Spleen (tissue), 11 donors: ENCODE measurements around the gene TACR3. TPM values are rescaled to one million over a fixed set of nuclear protein-coding genes. Genes with fewer than 3 reads are reported as not detected.
"Not testable (repeated sequence)": the region's sequence is repeated elsewhere in the genome, so short reads cannot be mapped to it uniquely, and the experiment has no call there.

Experiments
- DNase-seq: peaks from one replicate; pipeline ENCODE4 v3.0.0-alpha.2; 2020
- H3K27ac ChIP-seq, 8 donors: fragments of 200-600 bp; sonication (generic) in 7 of 8; 1 replicate in 4 of 8; 2 replicates in 4 of 8; pipeline versions ENCODE4 v1.5.0 to v1.8.0; 2016 to 2021; ENCODE audit warnings: inconsistent platforms in 4 of 8, mild to moderate bottlenecking in 4 of 8, moderate library complexity in 1 of 8
- H3K27me3 ChIP-seq, 7 donors: fragments of 200-600 bp; sonication (generic) in 6 of 7; replicated peaks in 1 of 7; 1 replicate in 4 of 7; 2 replicates in 3 of 7; pipeline versions ENCODE4 v1.5.0 to v1.8.0; 2016 to 2021; ENCODE audit warnings: inconsistent platforms in 3 of 7, mild to moderate bottlenecking in 1 of 7
- H3K36me3 ChIP-seq, 6 donors: fragments of 200-600 bp; sonication (generic) in 5 of 6; 1 replicate in 4 of 6; 2 replicates in 2 of 6; pipeline versions ENCODE4 v1.5.0 to v1.8.0; 2016 to 2021; ENCODE audit warnings: inconsistent platforms in 2 of 6
- H3K4me1 ChIP-seq, 6 donors: fragments of 200-600 bp; sonication (generic) in 5 of 6; 1 replicate in 3 of 6; 2 replicates in 3 of 6; pipeline versions ENCODE4 v1.5.0 to v1.8.0; 2016 to 2021; ENCODE audit warnings: inconsistent platforms in 3 of 6
- H3K4me3 ChIP-seq, 8 donors: fragments of 200-600 bp; sonication (generic) in 7 of 8; 1 replicate in 4 of 8; 2 replicates in 4 of 8; pipeline versions ENCODE4 v1.5.0 to v1.8.0; 2016 to 2021; ENCODE audit warnings: inconsistent platforms in 4 of 8, mild to moderate bottlenecking in 4 of 8, moderate library complexity in 2 of 8
- H3K9me3 ChIP-seq, 8 donors: fragments of 200-600 bp; sonication (generic) in 7 of 8; 1 replicate in 4 of 8; 2 replicates in 4 of 8; pipeline versions ENCODE4 v1.5.0 to v1.8.0; 2016 to 2021; ENCODE audit warnings: inconsistent platforms in 4 of 8
- POLR2A ChIP-seq, 3 donors: fragments of 450-650 bp; IDR thresholded peaks; one replicate each; pipeline ENCODE4 v1.5.1; 2017; ENCODE audit warnings: antibody characterized with exemption in 3 of 3, mild to moderate bottlenecking in 1 of 3
- POLR2AphosphoS5 ChIP-seq, 3 donors: sonication (generic); formaldehyde crosslinking; IDR thresholded peaks; one replicate each; pipeline ENCODE4 v1.5.1; 2017; ENCODE audit warnings: antibody characterized with exemption in 3 of 3
- WGBS, 5 donors: extraction: QIAGEN DNeasy Blood & Tissue Kit in 3 of 5; methylation state at CpG; one replicate each; pipeline versions ENCODE4 v1.1.5 to v1.1.7; 2013 to 2018; 5-methylcytosine and 5-hydroxymethylcytosine counted together
- intact Hi-C: fragments of 100-400 bp; cut with DNase I; formaldehyde crosslinking; loops from one replicate; pipeline ENCODE4 v1.15.0; 2023; ENCODE audit warnings: low total_unique reads
- polyA plus RNA-seq, 3 donors: library from polyadenylated mRNA; stranded (reverse); fragments of 200-250 nt; gene quantifications; one replicate each; pipeline ENCODE4 v1.2.1, GENCODE V29; 2013
- total RNA-seq, 7 donors: library from RNA; depleted of rRNA in 3 of 7; stranded (reverse); fragments of >200 nt in 3 of 7; fragmentation: NEBNext Ultra II Directional in 4 of 7; extraction: Animal tissue kit (Norgen Biotek cat#: 25700) in 4 of 7; gene quantifications; one replicate each; pipeline versions ENCODE4 v1.1.0 to v1.2.1, GENCODE V29; 2016 to 2021
- TF ChIP-seq, protein P1 (sequence below), 11 experiments: fragments of 200-600 bp in 7 of 11; fragments of 450-650 bp in 4 of 11; sonication (generic) in 4 of 11; IDR thresholded peaks in 8 of 11; conservative IDR thresholded peaks in 3 of 11; 1 replicate in 7 of 11; 2 replicates in 4 of 11; pipeline versions ENCODE4 v1.4.0 to v1.8.0; 2016 to 2021; ENCODE audit warnings: antibody characterized with exemption in 11 of 11, inconsistent platforms in 4 of 11, mild to moderate bottlenecking in 1 of 11
- donor health status: healthy with polysubstance abuse.
- donor health status: DM: no; HTN: no; CAD: no; lungs with moderate emphysema.
- donor health status: DM: no; HTN: no; CAD: no.
- donor health status: Bipolar disorder and iron deficiency.
- donor health status: healthy.
- donor health status: DM: no; HTN: no; CAD: no.
- donor health status: DM: yes; HTN: yes; CAD: no.

Gene TACR3
- total and polyA plus RNA-seq, 10 donors = not detected

DNA sequence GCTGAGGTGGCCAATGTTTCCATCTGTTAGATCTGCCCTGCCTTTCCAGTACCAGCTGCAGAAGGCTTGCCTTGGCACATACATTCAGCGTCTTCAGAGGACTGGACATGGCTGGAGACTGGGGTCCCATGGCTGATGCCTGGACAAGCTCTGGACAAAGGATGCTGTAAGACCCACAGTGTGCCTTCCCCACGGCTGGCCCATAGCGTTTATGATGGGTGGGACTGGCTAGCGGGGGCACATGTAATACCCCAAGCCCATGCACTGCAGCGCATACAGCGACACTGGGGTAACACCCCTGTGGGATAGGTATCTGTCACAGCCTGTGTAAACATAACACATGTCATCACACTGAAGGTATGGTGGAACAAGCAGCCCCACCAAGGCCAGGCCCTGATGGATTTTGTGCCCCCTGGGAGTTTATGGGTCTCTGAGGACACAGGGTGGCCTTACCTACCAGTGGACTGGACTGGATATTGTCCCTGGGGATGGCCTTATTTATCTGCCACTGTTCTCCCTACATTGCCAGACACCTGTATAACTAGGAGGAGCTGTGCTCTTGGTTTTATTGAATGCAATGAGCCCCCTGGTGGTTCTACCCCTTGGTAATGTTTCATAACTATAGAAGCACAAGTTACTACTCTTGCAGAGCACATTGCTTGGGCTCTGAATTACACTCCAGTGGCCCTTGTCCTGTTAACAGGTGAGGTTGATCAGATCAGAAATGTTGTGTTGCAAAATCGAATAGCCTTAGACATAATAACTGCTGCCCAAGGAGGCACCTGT lies 34.3 kb upstream of the TACR3 start:
- 77 to 94% (median 86%) methylated on average over 7 of the region's 7 CpGs for WGBS, 5 donors
- no peaks in the 10 kb centered on the region for H3K4me1 ChIP-seq
- peaks cover 0 to 17% (median 0%) of the 10 kb centered on the region in 8 donors for H3K9me3 ChIP-seq
- H3K36me3 ChIP-seq = no peaks in the 10 kb centered on the region
- intact Hi-C loops = no loop called here
- TF ChIP-seq, protein P1, sequence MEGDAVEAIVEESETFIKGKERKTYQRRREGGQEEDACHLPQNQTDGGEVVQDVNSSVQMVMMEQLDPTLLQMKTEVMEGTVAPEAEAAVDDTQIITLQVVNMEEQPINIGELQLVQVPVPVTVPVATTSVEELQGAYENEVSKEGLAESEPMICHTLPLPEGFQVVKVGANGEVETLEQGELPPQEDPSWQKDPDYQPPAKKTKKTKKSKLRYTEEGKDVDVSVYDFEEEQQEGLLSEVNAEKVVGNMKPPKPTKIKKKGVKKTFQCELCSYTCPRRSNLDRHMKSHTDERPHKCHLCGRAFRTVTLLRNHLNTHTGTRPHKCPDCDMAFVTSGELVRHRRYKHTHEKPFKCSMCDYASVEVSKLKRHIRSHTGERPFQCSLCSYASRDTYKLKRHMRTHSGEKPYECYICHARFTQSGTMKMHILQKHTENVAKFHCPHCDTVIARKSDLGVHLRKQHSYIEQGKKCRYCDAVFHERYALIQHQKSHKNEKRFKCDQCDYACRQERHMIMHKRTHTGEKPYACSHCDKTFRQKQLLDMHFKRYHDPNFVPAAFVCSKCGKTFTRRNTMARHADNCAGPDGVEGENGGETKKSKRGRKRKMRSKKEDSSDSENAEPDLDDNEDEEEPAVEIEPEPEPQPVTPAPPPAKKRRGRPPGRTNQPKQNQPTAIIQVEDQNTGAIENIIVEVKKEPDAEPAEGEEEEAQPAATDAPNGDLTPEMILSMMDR (IDR thresholded peaks at IDR 0.05 in 8 of 11, conservative IDR thresholded peaks at IDR 0.05 in 3 of 11) = no peak
- DNase-seq = no peak
- H3K27me3 ChIP-seq = no peaks in the 10 kb centered on the region
- H3K27ac ChIP-seq = no peak overlapping the region
- no peak overlapping the region for H3K4me3 ChIP-seq

DNA sequence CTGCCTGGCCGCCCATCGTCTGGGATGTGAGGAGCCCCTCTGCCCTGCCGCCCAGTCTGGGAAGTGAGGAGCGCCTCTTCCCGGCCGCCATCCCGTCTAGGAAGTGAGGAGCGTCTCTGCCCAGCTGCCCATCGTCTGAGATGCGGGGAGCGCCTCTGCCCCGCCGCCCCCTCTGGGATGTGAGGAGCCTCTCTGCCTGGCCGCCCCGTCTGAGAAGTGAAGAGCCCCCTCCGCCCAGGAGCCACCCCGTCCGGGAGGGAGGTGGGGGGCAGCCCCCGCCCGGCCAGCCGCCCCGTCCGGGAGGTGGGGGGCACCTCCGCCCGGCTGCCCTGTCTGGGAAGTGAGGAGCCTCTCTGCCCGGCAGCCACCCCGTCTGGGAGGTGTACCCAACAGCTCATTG lies 3.4 kb upstream of the TACR3 start:
- H3K36me3 ChIP-seq, H3K4me1 ChIP-seq, H3K4me3 ChIP-seq, H3K27ac ChIP-seq, intact Hi-C loops: not testable (repeated sequence)
- peaks cover 0 to 14% (median 0%) of the 10 kb centered on the region in 7 donors for H3K27me3 ChIP-seq
- WGBS, 5 donors = 93 to 96% (median 93%) methylated on average over 22 to 27 of the region's 27 CpGs
- H3K9me3 ChIP-seq = peaks cover 0 to 11% (median 0%) of the 10 kb centered on the region in 8 donors
- DNase-seq = peak; percentile 54

DNA sequence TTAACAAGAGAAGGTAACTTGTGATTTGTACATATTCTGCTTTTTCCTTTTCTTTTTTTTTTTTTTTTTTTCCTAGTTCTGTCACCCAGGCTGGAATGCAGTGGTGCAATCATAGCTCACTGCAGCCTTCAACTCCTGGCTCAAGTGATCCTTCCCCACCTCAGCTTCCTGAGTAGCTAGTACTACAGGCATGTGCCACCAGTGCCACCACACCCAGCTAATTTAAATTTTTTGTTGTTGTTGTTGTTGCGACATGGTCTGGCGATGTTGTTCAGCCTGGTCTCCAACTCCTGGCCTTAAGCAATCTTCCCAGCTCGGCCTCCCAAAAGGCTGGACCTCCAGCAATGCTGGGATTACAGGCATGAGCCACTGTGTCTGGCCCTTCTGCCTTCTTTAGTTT lies 1.5 kb upstream of the TACR3 start:
- 80 to 91% (median 85%) methylated on average over 3 of the region's 3 CpGs for WGBS, 5 donors
- peaks cover 0 to 11% (median 0%) of the 10 kb centered on the region in 8 donors for H3K9me3 ChIP-seq
- H3K36me3 ChIP-seq = no peaks in the 10 kb centered on the region
- no peak overlapping the region for H3K27ac ChIP-seq
- TF ChIP-seq POLR2AphosphoS5 (IDR thresholded peaks at IDR 0.05) = no peak
- no peak for TF ChIP-seq POLR2A (IDR thresholded peaks at IDR 0.05)
- TF ChIP-seq, protein P1 (IDR thresholded peaks at IDR 0.05 in 8 of 11, conservative IDR thresholded peaks at IDR 0.05 in 3 of 11) = no peak
- no peak for DNase-seq
- H3K4me3 ChIP-seq = no peak overlapping the region
- intact Hi-C loops = no loop called here
- H3K27me3 ChIP-seq = peaks cover 0 to 14% (median 0%) of the 10 kb centered on the region in 7 donors
- no peaks in the 10 kb centered on the region for H3K4me1 ChIP-seq

DNA sequence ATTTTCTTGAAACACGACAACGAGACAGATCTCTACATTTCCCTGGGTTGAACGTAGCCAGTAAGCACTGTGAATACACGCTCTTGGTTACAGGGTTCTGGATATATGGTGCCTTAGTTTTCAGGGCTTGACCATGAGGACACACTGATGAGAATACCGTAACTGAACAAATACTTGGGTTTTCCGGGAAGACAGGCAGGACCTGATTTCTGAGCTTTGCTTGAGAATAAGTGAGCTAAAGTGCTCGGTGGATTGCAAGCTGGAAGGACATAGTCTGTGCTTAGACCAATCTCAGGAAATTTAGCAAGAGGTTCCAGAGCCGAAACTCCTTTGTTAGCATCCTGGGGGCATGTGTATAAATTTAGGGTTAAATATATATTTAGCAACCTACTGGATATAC lies 876 bp upstream of the TACR3 start:
- Histone ChIP-seq H3K4me1 (no peaks in the 10 kb centered on the region), H3K27ac (no peak overlapping the region), H3K9me3 (peaks cover 0 to 11% (median 0%) of the 10 kb centered on the region in 8 donors), H3K36me3 (no peaks in the 10 kb centered on the region), H3K27me3 (peaks cover 0 to 14% (median 0%) of the 10 kb centered on the region in 7 donors), H3K4me3 (no peak overlapping the region)
- intact Hi-C loops = no loop called here
- 62 to 79% (median 69%) methylated on average over 8 of the region's 8 CpGs for WGBS, 5 donors
- no peak for DNase-seq
- TF ChIP-seq, protein P1 (IDR thresholded peaks at IDR 0.05 in 8 of 11, conservative IDR thresholded peaks at IDR 0.05 in 3 of 11) = no peak
- TF ChIP-seq POLR2A (IDR thresholded peaks at IDR 0.05) (no peak), POLR2AphosphoS5 (IDR thresholded peaks at IDR 0.05) (no peak)
